ENCODE data around the gene B3GALT4.
A peak's percentile ranks its signal among the peaks of the same experiment; 100 is the strongest.

Gene B3GALT4

GRCh38 chr6:33276864-33277662 is at the start of gene B3GALT4:
Gene B3GALT4 (plus strand): TSS chr6:33277123. CDS start chr6:33277420, 297 bp downstream.
- peak; percentile 60 for ATAC-seq
- TF ChIP-seq CSDC2 (CRISPR knock-in tag; IDR thresholded peaks at IDR 0.05), result 0 out of 2 replicates have a peak, but pooled peaks have one; percentile 53
- peak; percentile 60; the same call in 1 of the 2 replicates for TF ChIP-seq ZFP30 (CRISPR knock-in tag; IDR thresholded peaks at IDR 0.05)
- peak; percentile 85 for TF ChIP-seq PATZ1 (CRISPR knock-in tag; IDR thresholded peaks at IDR 0.05; ENCODE audit: borderline replicate concordance)
- TF ChIP-seq TOX (CRISPR knock-in tag; IDR thresholded peaks at IDR 0.05; ENCODE audit: borderline replicate concordance), result peak; percentile 67
- peak; percentile 21; the same call in 1 of the 2 replicates for TF ChIP-seq ZNF8 (CRISPR knock-in tag; IDR thresholded peaks at IDR 0.05)
- TF ChIP-seq GLIS3 (CRISPR knock-in tag; IDR thresholded peaks at IDR 0.05), result peak; percentile 87
- TF ChIP-seq BACH2 (CRISPR knock-in tag; IDR thresholded peaks at IDR 0.05; ENCODE audit: borderline replicate concordance), result no peak
- TF ChIP-seq ZFP3 (CRISPR knock-in tag; IDR thresholded peaks at IDR 0.05), result peak; percentile 69
- TF ChIP-seq OSR1 (CRISPR knock-in tag; IDR thresholded peaks at IDR 0.05), result no peak
- TF ChIP-seq CREB5 (CRISPR knock-in tag; IDR thresholded peaks at IDR 0.05; ENCODE audit: low read depth), result no peak; the same call in 1 of the 2 replicates
- TF ChIP-seq SNAI2 (CRISPR knock-in tag; IDR thresholded peaks at IDR 0.05), result no peak
- no peak for TF ChIP-seq PPARA (CRISPR knock-in tag; IDR thresholded peaks at IDR 0.05; ENCODE audit: borderline replicate concordance)
- peak; percentile 92 for TF ChIP-seq ZC3H10 (CRISPR knock-in tag; IDR thresholded peaks at IDR 0.05)
- TF ChIP-seq ZNF565 (CRISPR knock-in tag; conservative IDR thresholded peaks at IDR 0.05; ENCODE audit: low read depth), result 0 out of 2 replicates have a peak, but pooled peaks have one; percentile 43
- peak; percentile 55; the same call in 1 of the 2 replicates for TF ChIP-seq TSHZ2 (CRISPR knock-in tag; IDR thresholded peaks at IDR 0.05)
- peak; percentile 59; the same call in 1 of the 2 replicates for TF ChIP-seq CSRNP3 (CRISPR knock-in tag; IDR thresholded peaks at IDR 0.05)
- TF ChIP-seq RARB (CRISPR knock-in tag; IDR thresholded peaks at IDR 0.05), result 0 out of 2 replicates have a peak, but pooled peaks have one; percentile 55
- peak; percentile 74; the same call in 1 of the 2 replicates for TF ChIP-seq ESRRG (CRISPR knock-in tag; IDR thresholded peaks at IDR 0.05)
- no peak for TF ChIP-seq POU6F1 (CRISPR knock-in tag; IDR thresholded peaks at IDR 0.05; ENCODE audit: borderline replicate concordance, low read depth)
- no peak for TF ChIP-seq TCF4 (CRISPR knock-in tag; IDR thresholded peaks at IDR 0.05; ENCODE audit: borderline replicate concordance)

- TF ChIP-seq ZFP3 (CRISPR knock-in tag; IDR thresholded peaks at IDR 0.05), result no peak
- TF ChIP-seq CREB5 (CRISPR knock-in tag; IDR thresholded peaks at IDR 0.05; ENCODE audit: low read depth), result no peak
- TF ChIP-seq ESRRG (CRISPR knock-in tag; IDR thresholded peaks at IDR 0.05), result no peak
- no peak for TF ChIP-seq TSHZ2 (CRISPR knock-in tag; IDR thresholded peaks at IDR 0.05)
- TF ChIP-seq ZNF8 (CRISPR knock-in tag; IDR thresholded peaks at IDR 0.05), result no peak
- TF ChIP-seq GLIS3 (CRISPR knock-in tag; IDR thresholded peaks at IDR 0.05), result no peak
- no peak for TF ChIP-seq ARNTL (CRISPR knock-in tag; IDR thresholded peaks at IDR 0.05; ENCODE audit: borderline replicate concordance, low read depth)
- TF ChIP-seq CSDC2 (CRISPR knock-in tag; IDR thresholded peaks at IDR 0.05), result no peak
- ATAC-seq, result no peak; the same call in 1 of the 3 replicates
These were observed 41.7 kb upstream of the B3GALT4 start for GRCh38 chr6:33235221-33235634.
